Osteoblast (primary cell): ENCODE results near the gene ING3. TPM values are rescaled to one million over a fixed set of nuclear protein-coding genes. Genes with fewer than 3 reads are reported as not detected.

Source experiments
- DNase-seq: peaks from one replicate; pipeline ENCODE4 v3.0.0; 2011; ENCODE audit warnings: low spot score, mixed read lengths; ENCODE audit not compliant: insufficient read length; ENCODE audit errors: missing footprints
- H2AFZ ChIP-seq: 2 replicates; pipeline ENCODE4 v1.6.0; 2011; ENCODE audit warnings: mild to moderate bottlenecking, low read length
- H3K27ac ChIP-seq: 2 replicates; pipeline ENCODE4 v1.5.1; 2011; ENCODE audit warnings: mild to moderate bottlenecking, low read depth, low read length, moderate library complexity
- H3K27me3 ChIP-seq: 2 replicates; pipeline ENCODE4 v1.6.0; 2012; ENCODE audit warnings: mild to moderate bottlenecking, control low read depth, inconsistent platforms, low read length, moderate library complexity; ENCODE audit not compliant: insufficient read depth
- H3K36me3 ChIP-seq: 2 replicates; pipeline ENCODE4 v1.5.1; 2011; ENCODE audit warnings: mild to moderate bottlenecking, low read length, control low read depth, moderate library complexity; ENCODE audit not compliant: insufficient read depth
- H3K4me1 ChIP-seq: 2 replicates; pipeline ENCODE4 v1.5.1; 2011; ENCODE audit warnings: mild to moderate bottlenecking, low read length, control low read depth, moderate library complexity; ENCODE audit not compliant: insufficient read depth
- H3K4me2 ChIP-seq: 2 replicates; pipeline ENCODE4 v1.6.0; 2011; ENCODE audit warnings: mild to moderate bottlenecking, low read length; ENCODE audit not compliant: insufficient read depth
- H3K4me3 ChIP-seq: fragments of 200-600 bp; sonication (generic); 3 replicates; pipeline ENCODE4 v1.5.1; 2012; ENCODE audit warnings: mild to moderate bottlenecking, low read length, inconsistent platforms; ENCODE audit not compliant: insufficient read depth
- H3K79me2 ChIP-seq: 2 replicates; pipeline ENCODE4 v1.6.0; 2012; ENCODE audit warnings: mild to moderate bottlenecking, low read length, control low read depth, inconsistent platforms; ENCODE audit not compliant: insufficient read depth
- H3K9me3 ChIP-seq: 2 replicates; pipeline ENCODE4 v1.5.1; 2011; ENCODE audit warnings: low read depth, low read length, control low read depth
- H4K20me1 ChIP-seq: 2 replicates; pipeline ENCODE4 v1.6.0; 2012; ENCODE audit warnings: mild to moderate bottlenecking, low read length, control low read depth; ENCODE audit not compliant: insufficient read depth
- CTCF ChIP-seq: IDR thresholded peaks from 2 replicates; pipeline ENCODE4 v1.5.1; 2011; ENCODE audit warnings: mild to moderate bottlenecking, low read depth, low read length, moderate library complexity; ENCODE audit errors: extremely low read depth
- total RNA-seq: library from RNA; depleted of rRNA; stranded (reverse); fragments of >200 nt; gene quantifications from 2 replicates; pipeline ENCODE4 v1.2.3, GENCODE V29; 2012

Gene ING3
- total RNA-seq, 1 donor: 16.6 TPM

GRCh38 chr7:121005996-121006584 is 55.5 kb downstream of the ING3 start:
- Histone ChIP-seq H2AFZ (peak overlapping the region; percentile 26), H4K20me1 (no peaks in the 10 kb centered on the region), H3K4me3 (no peak overlapping the region), H3K27me3 (no peaks in the 10 kb centered on the region), H3K4me1 (peaks cover 35% of the 10 kb centered on the region), H3K27ac (no peak overlapping the region), H3K36me3 (no peaks in the 10 kb centered on the region), H3K79me2 (peaks cover 49% of the 10 kb centered on the region), H3K9me3 (no peaks in the 10 kb centered on the region), H3K4me2 (peak overlapping the region; percentile 28)
- no peak for TF ChIP-seq CTCF
- DNase-seq: no peak

- no peaks in the 10 kb centered on the region for H4K20me1 ChIP-seq
- no peak overlapping the region for H3K27ac ChIP-seq
- H3K4me3 ChIP-seq: no peak overlapping the region
- H3K9me3 ChIP-seq: no peaks in the 10 kb centered on the region
- H3K79me2 ChIP-seq: peaks cover 49% of the 10 kb centered on the region
- H3K36me3 ChIP-seq: no peaks in the 10 kb centered on the region
- H3K4me2 ChIP-seq: peak overlapping the region; percentile 28
- TF ChIP-seq CTCF: no peak
- no peak overlapping the region for H2AFZ ChIP-seq
- no peak for DNase-seq
- H3K27me3 ChIP-seq: no peaks in the 10 kb centered on the region
- H3K4me1 ChIP-seq: peaks cover 29% of the 10 kb centered on the region
These were observed 56.2 kb downstream of the ING3 start for GRCh38 chr7:121006711-121007315.

GRCh38 chr7:121008816-121009215 is 58.2 kb downstream of the ING3 start:
- H3K4me3 ChIP-seq: no peak overlapping the region
- H3K36me3 ChIP-seq: no peaks in the 10 kb centered on the region
- H3K4me1 ChIP-seq: peaks cover 11% of the 10 kb centered on the region
- no peaks in the 10 kb centered on the region for H4K20me1 ChIP-seq
- H2AFZ ChIP-seq: no peak overlapping the region
- H3K4me2 ChIP-seq: no peak overlapping the region
- TF ChIP-seq CTCF: no peak
- no peak overlapping the region for H3K27ac ChIP-seq
- peaks cover 48% of the 10 kb centered on the region for H3K79me2 ChIP-seq
- H3K9me3 ChIP-seq: no peaks in the 10 kb centered on the region
- no peaks in the 10 kb centered on the region for H3K27me3 ChIP-seq
- no peak for DNase-seq

- Histone ChIP-seq H3K9me3 (no peaks in the 10 kb centered on the region), H4K20me1 (no peaks in the 10 kb centered on the region), H3K4me1 (peaks cover 8% of the 10 kb centered on the region), H2AFZ (no peak overlapping the region), H3K27ac (no peak overlapping the region), H3K27me3 (no peaks in the 10 kb centered on the region), H3K79me2 (peaks cover 31% of the 10 kb centered on the region), H3K4me3 (no peak overlapping the region), H3K36me3 (no peaks in the 10 kb centered on the region), H3K4me2 (no peak overlapping the region)
- DNase-seq: no peak
- no peak for TF ChIP-seq CTCF
These were observed 60.8 kb downstream of the ING3 start for GRCh38 chr7:121011401-121011800.
